HepG2 (cell line): ENCODE results near the gene PHLPP2. TPM values are rescaled to one million over a fixed set of nuclear protein-coding genes. Genes with fewer than 3 reads are reported as not detected.

Experiments
- ATAC-seq: fragments of 200-7000 bp; cut with Tn5 transposase; 3 replicates; pipeline ENCODE4 v1.9.1; 2020; ENCODE audit warnings: mild to moderate bottlenecking, moderate library complexity
- BruUV-seq: library from RNA; stranded (reverse); fragments of 400-500 nt; replicated peaks from 2 replicates; lab custom pipeline; 2021; lab: Mats Ljungman, UMichigan
- CTCF ChIA-PET: fragments of 300-600 bp; formaldehyde crosslinking; extraction: SDS; loops from one replicate; lab custom pipeline; 2021; ENCODE audit warnings: low total read pairs, inconsistent platforms, low intra/inter-chr PET ratio; lab: Yijun Ruan, JAX
- POLR2A ChIA-PET: fragments of 350-600 bp; sonication (Branson Sonifier 250); formaldehyde crosslinking; loops from one replicate; lab custom pipeline; 2020; ENCODE audit warnings: antibody characterized with exemption, inconsistent platforms; lab: Yijun Ruan, JAX
- DNase-seq: peaks from one replicate; pipeline ENCODE4 v3.0.0-alpha.2; 2015; ENCODE audit warnings: low spot score
- FAIRE-seq: peaks from 3 replicates; lab custom pipeline; 2011; peaks lifted over from hg19 to GRCh38; lab: Jason Lieb, UNC
- H2AFZ ChIP-seq: one replicate; pipeline ENCODE4 v1.6.1; 2011; ENCODE audit warnings: low read length, inconsistent platforms
- H3K27ac ChIP-seq: fragments of 300-600 bp; 3 replicates; pipeline ENCODE4 v1.8.0; 2011; ENCODE audit warnings: mixed run types, mild to moderate bottlenecking, mixed read lengths, low read length, inconsistent platforms; ENCODE audit not compliant: insufficient read depth; ENCODE audit errors: extremely low read length
- H3K27me3 ChIP-seq, 2 experiments: fragments of 200-600 bp in 1 of 2; 2 replicates in 1 of 2; 3 replicates in 1 of 2; pipeline versions ENCODE4 v1.6.0 to v1.8.0; 2011; ENCODE audit warnings: low read length in 2 of 2, mild to moderate bottlenecking in 2 of 2, moderate library complexity in 2 of 2, inconsistent platforms in 1 of 2; ENCODE audit not compliant: insufficient read depth in 2 of 2, control insufficient read depth in 1 of 2
- H3K36me3 ChIP-seq, 2 experiments: fragments of 200-600 bp in 1 of 2; replicated peaks in 1 of 2; 2 replicates in 1 of 2; 3 replicates in 1 of 2; pipeline versions ENCODE4 v1.5.1 to v1.8.0; 2011; ENCODE audit warnings: low read length in 2 of 2, inconsistent platforms in 1 of 2; ENCODE audit not compliant: insufficient read depth in 2 of 2, control insufficient read depth in 1 of 2
- H3K4me1 ChIP-seq: 2 replicates; pipeline ENCODE4 v1.5.1; 2012; ENCODE audit warnings: low read length, inconsistent platforms; ENCODE audit not compliant: insufficient read depth
- H3K4me2 ChIP-seq: 2 replicates; pipeline ENCODE4 v1.6.0; 2011; ENCODE audit warnings: low read depth, low read length, inconsistent platforms
- H3K4me3 ChIP-seq, 3 experiments: fragments of 200-600 bp in 1 of 3; sonication (generic), shearing (Covaris generic) in 1 of 3; replicated peaks in 1 of 3; 2 replicates each; pipeline ENCODE4 v1.5.1; 2011 to 2016; ENCODE audit warnings: low read length in 3 of 3, inconsistent platforms in 2 of 3, low read depth in 2 of 3, mild to moderate bottlenecking in 2 of 3, control low read depth in 1 of 3, mixed read lengths in 1 of 3; ENCODE audit not compliant: insufficient read depth in 1 of 3
- H3K79me2 ChIP-seq: one replicate; pipeline ENCODE4 v1.6.1; 2011; ENCODE audit warnings: low read length, inconsistent platforms; ENCODE audit not compliant: insufficient read depth
- H3K9ac ChIP-seq: 2 replicates; pipeline ENCODE4 v1.6.0; 2011; ENCODE audit warnings: mild to moderate bottlenecking, low read depth, low read length, inconsistent platforms; ENCODE audit not compliant: insufficient read depth
- H3K9me3 ChIP-seq: 2 replicates; pipeline ENCODE4 v1.5.1; 2012; ENCODE audit warnings: mild to moderate bottlenecking, low read length
- H4K20me1 ChIP-seq: 2 replicates; pipeline ENCODE4 v1.6.0; 2011; ENCODE audit warnings: inconsistent platforms, mild to moderate bottlenecking, low read length, moderate library complexity; ENCODE audit not compliant: insufficient read depth
- ARID2 ChIP-seq: sonication (generic); formaldehyde crosslinking; IDR thresholded peaks from 2 replicates; pipeline ENCODE4 v1.8.1; 2022; ENCODE audit warnings: mild to moderate bottlenecking, missing genetic modification reagents, borderline replicate concordance
- CHD2 ChIP-seq: IDR thresholded peaks from 2 replicates; pipeline ENCODE4 v1.6.1; 2011; ENCODE audit warnings: low read depth, low read length, improper control_type of control experiment
- KDM3A ChIP-seq: IDR thresholded peaks from 2 replicates; pipeline ENCODE4 v1.6.1; 2018; ENCODE audit warnings: low read depth, missing compliant biosample characterization
- MAF1 ChIP-seq: sonication (generic); formaldehyde crosslinking; IDR thresholded peaks from 2 replicates; pipeline ENCODE4 v1.5.0; 2020; ENCODE audit warnings: missing genetic modification reagents, borderline replicate concordance
- SP4 ChIP-seq: sonication (generic); formaldehyde crosslinking; IDR thresholded peaks from 2 replicates; pipeline ENCODE4 v1.8.1; 2023; ENCODE audit warnings: mild to moderate bottlenecking, missing genetic modification reagents
- ZNF12 ChIP-seq: sonication (generic); formaldehyde crosslinking; IDR thresholded peaks from 2 replicates; pipeline ENCODE4 v1.5.0; 2020; ENCODE audit warnings: missing genetic modification reagents
- ZNF564 ChIP-seq: sonication (generic); formaldehyde crosslinking; IDR thresholded peaks from 2 replicates; pipeline ENCODE4 v1.8.1; 2023; ENCODE audit warnings: mild to moderate bottlenecking, missing genetic modification reagents
- ZNF660 ChIP-seq: sonication (generic); formaldehyde crosslinking; IDR thresholded peaks from 2 replicates; pipeline ENCODE4 v1.5.1; 2020; ENCODE audit warnings: mild to moderate bottlenecking, low read depth, missing genetic modification reagents, borderline replicate concordance
- ZNF7 ChIP-seq: IDR thresholded peaks from 2 replicates; pipeline ENCODE4 v1.6.1; 2016; ENCODE audit warnings: missing biosample characterization, missing genetic modification reagents
- ZSCAN12 ChIP-seq: sonication (generic); formaldehyde crosslinking; IDR thresholded peaks from 2 replicates; pipeline ENCODE4 v1.9.0; 2021; ENCODE audit warnings: mild to moderate bottlenecking, missing genetic modification reagents
- WGBS: methylation state at CpG from one replicate; pipeline ENCODE4 v1.1.6; 2017; ENCODE audit warnings: low lambda C conversion rate; 5-methylcytosine and 5-hydroxymethylcytosine counted together
- in situ Hi-C: cut with HindIII; loops from 2 replicates; pipeline ENCODE4 v1.10.0; 2017; ENCODE audit warnings: low pct_unique_long_range_greater_than_20kb; ENCODE audit not compliant: extremely low pct_ligation_motif_present
- intact Hi-C: fragments of 100-400 bp; cut with micrococcal nuclease; formaldehyde crosslinking; loops from one replicate; pipeline ENCODE4 v1.10.0; 2022; ENCODE audit not compliant: unreplicated experiment
- polyA plus RNA-seq, 8 experiments: library from polyadenylated mRNA; depleted of rRNA in 3 of 8; stranded (reverse) in 7 of 8; unstranded in 1 of 8; fragments of >200 nt; fragmentation: Illumina TruSeq in 4 of 8; extraction: Trizol in 4 of 8; gene quantifications; 2 replicates each; pipeline versions ENCODE4 v1.2.1 to v1.2.3, GENCODE V29; 2011 to 2016; ENCODE audit warnings: low read depth in 4 of 8, missing spikeins in 1 of 8, mixed read lengths in 1 of 8; ENCODE audit not compliant: insufficient read depth in 1 of 8
- total RNA-seq, 5 experiments: library from RNA; depleted of rRNA; stranded (reverse); fragments of >200 nt; fragmentation: Illumina TruSeq; extraction: Trizol; gene quantifications; 2 replicates each; pipeline ENCODE4 v1.2.3, GENCODE V29; 2016; ENCODE audit warnings: low read depth in 1 of 5
- TF ChIP-seq, protein P1 (sequence below): sonication (generic); formaldehyde crosslinking; IDR thresholded peaks from 2 replicates; pipeline ENCODE4 v1.5.1; 2020; ENCODE audit warnings: mild to moderate bottlenecking, missing genetic modification reagents, borderline replicate concordance
- TF ChIP-seq, protein P2 (sequence below): IDR thresholded peaks from 2 replicates; pipeline ENCODE4 v1.6.1; 2016; ENCODE audit warnings: low read depth, control low read depth
- TF ChIP-seq, protein P3 (sequence below): sonication (generic); formaldehyde crosslinking; IDR thresholded peaks from 2 replicates; pipeline ENCODE4 v1.5.1; 2020; ENCODE audit warnings: missing genetic modification reagents, mild to moderate bottlenecking, borderline replicate concordance

Gene PHLPP2
- total and polyA plus RNA-seq, 2 of the 13 experiments (the other 11 are each of a cell fraction or from before 2014, with no cell fraction given): 8.9 TPM

DNA sequence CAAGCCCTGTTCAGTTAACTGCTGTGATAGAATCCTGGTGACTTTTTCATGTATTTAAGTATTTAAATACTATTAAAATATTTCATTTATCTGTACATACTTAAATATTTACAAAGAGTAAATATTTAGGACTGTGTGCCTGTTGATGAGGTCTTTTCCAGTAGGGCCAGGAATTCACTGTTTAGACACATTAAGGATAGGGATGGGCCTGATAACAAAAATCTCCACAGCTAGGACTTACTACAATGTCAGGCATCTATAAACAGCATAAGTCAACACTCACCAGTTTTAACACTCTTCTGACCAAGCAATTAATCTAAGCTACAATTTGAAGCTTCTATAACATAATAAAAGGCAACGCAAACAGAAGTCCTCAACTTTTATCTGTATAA, 50.9 kb downstream of the PHLPP2 start:
- Histone ChIP-seq H3K4me2 (no peak overlapping the region), H3K36me3 (peaks cover 8 to 41% of the 10 kb centered on the region in 2 experiments), H3K4me3 (no peak overlapping the region), H3K79me2 (no peaks in the 10 kb centered on the region), H3K4me1 (peaks cover 34% of the 10 kb centered on the region), H3K27me3 (no peaks in the 10 kb centered on the region), H3K9me3 (no peaks in the 10 kb centered on the region), H2AFZ (no peak overlapping the region), H3K27ac (no peak overlapping the region), H3K9ac (no peak overlapping the region), H4K20me1 (no peaks in the 10 kb centered on the region)
- TF ChIP-seq MAF1 (no peak), ZNF12 (peak; percentile 70; the same call in 1 of the 2 replicates)
- ChIA-PET CTCF (no interaction called here), POLR2A (no interaction called here)
- DNase-seq (no peak), ATAC-seq (no peak), FAIRE-seq (no peak)
- in situ Hi-C loops: no loop called here
- BruUV-seq: no TSS peak
- intact Hi-C loops: loop anchor here (5.0 kb wide), 1 partner anchor 49 kb away; the partner anchor contains the start of gene PHLPP2
- 98% methylated on average over 1 of the region's 1 CpG for WGBS

GRCh38 chr16:71672803-71673581, 51.5 kb downstream of the PHLPP2 start:
- DNase-seq: no peak
- Histone ChIP-seq H3K4me2 (no peak overlapping the region), H3K27me3 (no peaks in the 10 kb centered on the region), H2AFZ (no peak overlapping the region), H3K4me3 (no peak overlapping the region), H3K4me1 (peaks cover 36% of the 10 kb centered on the region), H3K9me3 (no peaks in the 10 kb centered on the region), H4K20me1 (no peaks in the 10 kb centered on the region), H3K79me2 (no peaks in the 10 kb centered on the region), H3K9ac (no peak overlapping the region), H3K27ac (no peak overlapping the region), H3K36me3 (peaks cover 8 to 36% of the 10 kb centered on the region in 2 experiments)
- FAIRE-seq: no peak
- in situ Hi-C loops: no loop called here
- POLR2A ChIA-PET: no interaction called here
- intact Hi-C loops: loop anchor here (5.0 kb wide), 1 partner anchor 49 kb away; the partner anchor contains the start of gene PHLPP2
- no TSS peak for BruUV-seq
- 95% methylated on average over 5 of the region's 5 CpGs for WGBS
- no peak for ATAC-seq
- CTCF ChIA-PET: no interaction called here
- TF ChIP-seq, protein P1, sequence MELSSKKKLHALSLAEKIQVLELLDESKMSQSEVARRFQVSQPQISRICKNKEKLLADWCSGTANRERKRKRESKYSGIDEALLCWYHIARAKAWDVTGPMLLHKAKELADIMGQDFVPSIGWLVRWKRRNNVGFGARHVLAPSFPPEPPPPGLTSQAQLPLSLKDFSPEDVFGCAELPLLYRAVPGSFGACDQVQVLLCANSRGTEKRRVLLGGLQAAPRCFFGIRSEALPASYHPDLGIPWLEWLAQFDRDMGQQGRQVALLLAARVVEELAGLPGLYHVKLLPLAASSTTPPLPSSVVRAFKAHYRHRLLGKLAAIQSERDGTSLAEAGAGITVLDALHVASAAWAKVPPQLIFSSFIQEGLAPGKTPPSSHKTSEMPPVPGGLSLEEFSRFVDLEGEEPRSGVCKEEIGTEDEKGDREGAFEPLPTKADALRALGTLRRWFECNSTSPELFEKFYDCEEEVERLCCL (CRISPR knock-in tag): no peak
- TF ChIP-seq ZNF7 (CRISPR knock-in tag): no peak
- no peak for TF ChIP-seq ARID2 (CRISPR knock-in tag)
- no peak for TF ChIP-seq SP4 (CRISPR knock-in tag)
- TF ChIP-seq, protein P2, sequence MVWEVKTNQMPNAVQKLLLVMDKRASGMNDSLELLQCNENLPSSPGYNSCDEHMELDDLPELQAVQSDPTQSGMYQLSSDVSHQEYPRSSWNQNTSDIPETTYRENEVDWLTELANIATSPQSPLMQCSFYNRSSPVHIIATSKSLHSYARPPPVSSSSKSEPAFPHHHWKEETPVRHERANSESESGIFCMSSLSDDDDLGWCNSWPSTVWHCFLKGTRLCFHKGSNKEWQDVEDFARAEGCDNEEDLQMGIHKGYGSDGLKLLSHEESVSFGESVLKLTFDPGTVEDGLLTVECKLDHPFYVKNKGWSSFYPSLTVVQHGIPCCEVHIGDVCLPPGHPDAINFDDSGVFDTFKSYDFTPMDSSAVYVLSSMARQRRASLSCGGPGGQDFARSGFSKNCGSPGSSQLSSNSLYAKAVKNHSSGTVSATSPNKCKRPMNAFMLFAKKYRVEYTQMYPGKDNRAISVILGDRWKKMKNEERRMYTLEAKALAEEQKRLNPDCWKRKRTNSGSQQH: no peak
- no peak for TF ChIP-seq CHD2
- TF ChIP-seq, protein P3, sequence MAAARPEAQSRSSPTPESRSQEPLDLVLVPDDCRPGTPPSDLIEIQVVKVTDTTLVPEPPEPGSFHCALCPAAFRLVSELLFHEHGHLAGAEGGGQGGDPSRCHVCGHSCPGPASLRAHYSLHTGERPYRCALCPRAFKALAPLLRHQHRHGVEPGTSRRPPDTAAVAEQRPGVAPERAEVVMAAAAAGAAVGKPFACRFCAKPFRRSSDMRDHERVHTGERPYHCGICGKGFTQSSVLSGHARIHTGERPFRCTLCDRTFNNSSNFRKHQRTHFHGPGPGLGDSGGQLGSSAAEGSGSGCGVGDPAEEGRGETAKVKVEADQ: no peak
- TF ChIP-seq ZNF660: no peak
- no peak for TF ChIP-seq ZNF564 (CRISPR knock-in tag)
- no peak for TF ChIP-seq KDM3A (CRISPR knock-in tag)
- no peak for TF ChIP-seq ZSCAN12
